IPS-NIHi7 (cell line): ENCODE results near the gene CLRN1.

Experiments used
- DNase-seq: peaks from one replicate; pipeline ENCODE4 v3.0.0; 2012; ENCODE audit warnings: mixed read lengths; ENCODE audit errors: extremely low spot score

CLRN1 gene

DNA sequence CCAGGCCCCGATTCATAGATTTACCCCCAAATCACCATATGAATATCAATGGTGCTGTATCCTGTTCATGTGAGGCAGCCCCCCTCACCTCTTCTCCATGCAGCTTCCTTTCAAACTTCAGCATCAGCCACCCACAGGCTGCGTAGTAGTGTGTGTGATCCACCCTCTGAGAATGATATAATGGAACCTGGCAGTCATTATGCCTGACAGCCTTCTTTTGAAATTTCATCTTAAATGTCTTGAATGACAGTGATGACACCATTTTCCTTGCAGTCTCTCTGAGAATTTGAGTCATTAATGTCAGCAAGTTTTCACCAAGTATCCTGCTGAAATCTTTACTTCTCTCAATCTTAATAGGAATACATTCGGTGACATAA, 3.5 kb upstream of the CLRN1 start:
- no peak for DNase-seq

DNA sequence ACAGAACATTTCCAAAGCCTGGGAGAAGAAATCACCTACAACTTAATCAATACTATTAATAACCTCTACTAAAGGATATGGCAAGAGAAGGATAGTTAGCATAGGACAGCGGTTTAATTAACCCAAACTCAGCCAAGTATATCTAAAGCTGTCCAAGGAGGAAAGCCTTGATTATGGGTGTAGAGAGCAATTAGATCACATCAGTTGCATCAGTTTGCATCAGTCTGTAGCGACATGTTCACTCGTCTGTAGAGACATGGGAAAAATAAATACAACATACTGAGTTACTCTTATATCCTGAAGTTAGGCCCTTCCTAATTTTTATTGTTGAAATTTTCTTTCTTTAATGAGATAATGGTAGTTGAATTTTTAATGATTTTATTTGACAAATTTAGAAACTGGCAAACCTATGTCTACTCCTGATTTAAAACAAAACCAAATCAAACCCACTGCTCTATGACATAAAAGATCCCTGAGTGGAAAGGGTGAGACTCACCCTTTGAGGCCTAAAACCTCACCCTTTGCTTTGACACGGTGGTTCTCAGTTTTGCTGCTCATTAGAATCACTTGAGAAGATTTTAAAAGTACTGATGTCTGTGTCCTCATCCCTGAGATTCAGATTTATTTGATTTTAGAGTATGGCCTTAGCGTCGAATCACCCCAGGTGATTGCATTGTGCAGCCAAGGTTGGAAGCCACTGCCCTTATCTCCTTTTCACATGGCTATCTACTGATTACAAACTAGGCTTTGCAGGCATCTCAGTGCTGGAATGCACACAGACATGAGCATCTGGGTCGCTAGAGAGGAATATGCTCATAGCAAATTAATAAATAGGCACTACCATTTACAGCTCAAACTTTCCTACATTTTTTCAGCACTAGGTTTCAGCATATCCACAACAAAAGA, 2.8 kb upstream of the CLRN1 start:
- no peak for DNase-seq

DNA sequence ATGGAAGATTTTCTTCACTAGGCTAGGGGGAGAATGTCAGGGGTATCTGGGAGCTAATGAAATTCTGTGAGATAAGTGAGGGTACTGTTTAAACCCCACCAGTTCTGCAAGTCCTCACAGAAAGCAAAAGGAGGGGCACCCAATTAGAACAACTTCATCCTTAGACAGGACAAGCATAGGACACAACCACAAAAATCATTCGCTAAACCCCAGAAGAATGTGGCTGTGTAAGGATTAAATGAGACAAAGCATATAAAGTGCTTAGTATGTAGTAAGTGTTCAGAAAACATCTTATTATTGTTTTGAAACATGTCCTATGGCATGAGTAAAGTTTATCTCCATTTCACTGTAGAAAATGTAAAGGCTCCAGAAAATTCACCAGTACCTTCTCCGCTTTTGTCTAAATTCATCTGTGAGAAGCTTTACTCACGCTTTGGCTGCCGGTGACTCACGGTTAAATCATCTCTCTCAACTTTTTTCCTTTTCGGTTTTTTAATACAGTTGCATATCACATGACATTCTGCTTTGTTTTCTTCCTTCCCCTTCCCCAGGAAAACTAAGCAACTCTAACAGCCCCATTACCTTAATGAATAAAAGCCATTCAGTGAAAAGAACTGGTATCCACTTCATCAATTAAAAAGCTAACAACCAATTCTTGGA, 1.7 kb downstream of the CLRN1 start:
- DNase-seq = no peak

DNA sequence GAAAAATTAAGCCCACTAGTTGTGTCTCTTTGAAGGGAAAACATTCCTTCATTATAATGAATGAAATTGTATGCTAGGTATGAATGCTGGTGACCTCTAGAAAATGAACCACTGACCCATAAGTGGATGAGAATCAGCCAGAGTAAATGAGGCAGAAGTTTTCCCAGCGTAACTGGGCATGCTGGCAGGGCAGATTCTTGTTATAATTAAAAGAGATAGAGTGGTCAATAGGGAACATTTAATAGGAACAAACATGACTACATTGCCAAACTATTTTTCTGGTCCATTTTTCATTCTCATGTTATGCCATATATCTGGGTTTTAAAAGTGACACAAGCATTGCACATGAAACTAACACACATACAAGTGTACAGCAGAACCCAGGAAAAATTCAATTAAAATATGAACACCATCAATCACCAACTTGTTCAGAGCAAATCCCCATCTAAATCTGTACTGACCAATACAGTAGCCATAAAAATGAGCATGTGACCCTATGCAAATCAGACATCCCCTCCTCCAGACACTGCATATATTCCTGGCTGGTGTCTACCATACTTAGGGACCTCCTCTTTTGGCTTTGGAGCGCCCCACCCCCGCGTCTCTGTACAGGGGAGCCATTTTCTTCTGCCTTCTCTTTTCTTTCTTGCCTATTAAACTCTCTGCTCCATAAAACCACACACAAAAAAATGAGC, 4.0 kb downstream of the CLRN1 start:
- DNase-seq = no peak

DNA sequence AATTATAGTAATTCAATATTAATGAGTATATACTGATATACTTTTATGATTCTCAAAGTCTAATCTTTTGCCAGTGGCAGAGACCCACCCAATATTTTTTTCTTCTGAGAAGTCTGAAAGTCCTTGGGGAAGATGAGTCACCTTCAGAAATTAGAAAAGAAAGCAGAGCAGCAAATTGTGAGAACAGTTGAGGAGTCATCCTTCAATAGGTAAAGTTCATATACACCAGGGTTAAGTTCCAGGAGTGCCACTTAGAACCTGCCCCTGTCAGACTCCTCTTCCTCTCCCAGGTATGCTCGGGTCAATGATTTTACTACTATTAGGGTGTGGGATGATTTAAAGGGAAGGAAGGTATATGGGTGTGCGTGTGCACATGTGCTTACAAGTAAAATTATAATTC, 7.1 kb downstream of the CLRN1 start:
- DNase-seq = no peak

DNA sequence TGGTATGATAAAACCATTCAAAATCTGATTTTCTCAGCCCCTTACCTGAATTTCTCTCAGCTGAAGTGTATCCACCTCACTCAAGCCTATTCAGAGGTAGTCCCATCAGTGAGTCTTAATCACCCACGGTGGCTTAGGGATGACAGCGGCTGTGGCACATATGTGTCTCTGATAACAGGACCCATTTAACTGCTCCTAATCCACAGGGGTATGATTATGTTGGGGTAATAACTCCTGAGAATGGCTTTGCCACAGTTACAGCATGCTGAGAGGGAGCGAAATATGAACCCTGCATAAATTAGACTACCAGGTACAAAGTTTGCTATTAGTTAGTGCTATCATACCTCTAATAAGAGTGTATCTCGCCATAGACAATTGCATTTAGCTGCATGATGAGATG, 10.6 kb downstream of the CLRN1 start:
- DNase-seq = no peak

DNA sequence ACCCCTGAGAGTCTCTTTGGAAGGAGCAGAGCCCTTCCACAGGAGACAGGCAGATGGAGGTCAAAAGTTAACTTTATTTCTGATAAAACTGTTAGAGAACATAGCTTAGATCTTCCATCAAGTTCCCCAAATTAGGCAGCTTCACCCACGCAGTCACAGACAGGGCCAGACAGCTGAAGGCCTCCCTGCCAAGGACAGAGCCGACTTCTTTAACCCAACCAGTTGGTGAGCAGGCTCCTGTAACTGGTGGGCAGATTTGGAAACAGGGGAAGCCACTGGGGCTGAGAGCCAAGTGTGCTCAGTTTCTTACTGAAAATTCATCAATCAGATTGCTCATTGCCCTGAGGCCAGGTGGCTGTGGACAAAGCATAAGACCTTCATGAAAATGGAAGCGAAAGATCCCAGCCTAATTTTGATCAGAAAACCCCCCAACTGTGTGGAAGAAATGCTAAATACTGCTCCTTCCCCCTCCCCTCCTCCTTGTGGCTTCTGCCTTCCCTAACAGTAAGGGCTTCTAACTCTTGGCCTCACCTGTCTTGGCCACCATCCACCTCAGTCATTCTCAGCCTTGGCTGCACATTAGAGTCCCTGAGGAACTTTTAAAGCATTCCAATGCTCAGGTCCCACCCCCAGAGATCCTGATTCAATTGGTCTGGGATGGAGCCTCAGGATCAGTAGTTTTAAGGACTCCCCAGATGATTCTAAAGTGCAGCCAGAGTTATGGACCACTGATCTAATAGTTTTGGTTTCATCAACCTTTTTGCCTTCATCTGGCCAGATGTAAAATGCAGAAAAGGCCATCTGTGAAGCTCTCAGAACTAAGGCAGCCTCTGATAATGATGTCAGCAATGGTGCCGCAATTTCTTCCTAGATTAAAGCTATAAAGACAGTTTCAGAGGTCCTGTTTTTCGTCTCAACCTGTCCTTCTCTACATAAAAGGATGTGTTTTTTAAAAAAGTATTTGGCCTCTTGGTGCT, 11.5 kb downstream of the CLRN1 start:
- DNase-seq = no peak

DNA sequence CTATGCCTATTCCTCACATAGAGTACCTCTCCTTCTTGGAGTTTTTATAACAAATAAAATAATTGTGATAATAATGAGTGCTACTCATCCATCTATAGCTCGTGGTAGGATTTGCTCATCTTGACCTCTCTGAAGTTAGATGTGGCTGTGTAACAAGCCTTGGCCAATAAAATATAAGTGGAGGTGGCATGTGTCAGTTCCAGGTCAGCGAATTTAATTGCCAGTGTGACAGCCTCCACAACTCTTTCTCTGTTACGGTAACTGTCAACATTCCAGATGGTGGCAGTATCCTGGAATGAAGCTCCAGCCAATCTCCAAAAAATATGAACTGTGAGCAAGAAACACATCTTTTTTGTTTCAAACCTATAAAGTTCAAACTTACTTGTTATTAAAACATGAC, 13.8 kb downstream of the CLRN1 start:
- no peak for DNase-seq

DNA sequence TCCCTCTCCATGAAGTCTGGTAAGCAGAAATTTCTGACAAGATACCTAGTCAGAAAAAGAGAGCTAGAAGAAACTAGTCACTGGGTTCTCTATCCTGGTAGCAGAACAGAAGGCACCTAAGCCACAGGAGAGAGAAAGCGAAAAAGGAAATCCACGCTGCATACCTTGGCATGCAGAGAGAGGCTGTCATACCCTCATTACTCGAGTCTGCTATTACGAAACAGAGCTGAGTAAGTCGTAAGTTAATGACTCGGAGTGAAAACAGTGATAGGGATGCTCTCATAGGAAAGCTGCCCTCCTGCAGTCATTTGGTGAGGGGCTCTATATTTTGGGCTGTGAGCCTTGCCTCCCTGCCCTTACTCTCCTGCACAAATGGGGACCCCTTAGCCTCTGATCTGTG, 16.2 kb downstream of the CLRN1 start:
- DNase-seq = no peak

DNA sequence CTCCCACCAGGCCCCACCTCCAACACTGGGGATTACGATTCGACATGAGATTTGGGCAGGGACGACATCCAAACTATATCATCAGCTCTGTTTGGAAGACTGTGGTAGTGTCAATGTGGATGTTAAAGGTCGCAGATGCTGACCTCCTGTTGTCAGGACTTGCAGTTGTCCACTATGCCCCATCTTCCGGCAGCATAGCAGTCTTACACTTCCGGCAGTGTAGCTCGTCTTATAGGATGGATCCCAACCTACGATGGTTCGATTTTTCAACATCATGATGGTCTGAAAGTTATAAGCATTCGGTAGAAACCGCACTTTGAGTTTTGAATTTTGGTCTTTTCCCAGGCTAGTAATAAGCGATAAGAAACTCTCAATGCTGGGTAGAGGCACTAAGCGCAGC, 20.6 kb downstream of the CLRN1 start:
- DNase-seq = no peak

DNA sequence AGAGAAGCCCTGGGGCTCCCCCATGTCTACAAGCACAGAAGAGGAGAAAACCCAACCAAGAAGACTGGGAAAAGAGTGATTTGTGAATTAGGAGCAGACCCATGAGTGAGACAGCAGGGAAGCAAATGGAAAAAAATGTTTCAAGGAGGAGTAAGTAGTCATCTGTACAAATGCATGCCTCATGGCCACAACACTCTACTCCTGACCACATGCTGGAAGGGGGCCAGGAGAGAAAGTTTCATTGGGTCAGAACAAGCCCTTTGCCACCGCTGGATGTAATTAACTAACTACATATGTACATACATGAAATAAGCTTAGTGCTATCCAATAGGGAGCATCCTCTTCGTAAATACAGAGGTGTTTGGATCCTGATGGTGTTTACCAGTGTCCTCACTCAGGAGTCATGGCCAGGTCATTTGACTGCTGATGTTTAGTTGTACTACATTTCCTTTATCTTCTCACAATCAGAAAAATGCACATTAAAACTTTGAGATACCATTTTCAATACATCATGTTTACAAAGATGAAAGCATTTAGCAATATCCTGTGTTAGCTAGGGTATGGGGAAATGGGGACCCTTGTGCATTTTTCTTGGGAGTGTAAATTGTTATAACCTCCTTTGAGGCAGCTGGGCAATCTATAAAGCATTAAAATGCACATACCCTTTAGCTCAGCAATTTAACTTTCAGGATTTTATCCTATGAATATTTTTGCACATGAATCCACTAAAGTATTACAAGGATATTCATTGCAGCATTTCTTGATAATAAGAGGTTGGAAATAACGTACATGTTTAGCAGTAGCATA, 27.1 kb downstream of the CLRN1 start:
- no peak for DNase-seq

DNA sequence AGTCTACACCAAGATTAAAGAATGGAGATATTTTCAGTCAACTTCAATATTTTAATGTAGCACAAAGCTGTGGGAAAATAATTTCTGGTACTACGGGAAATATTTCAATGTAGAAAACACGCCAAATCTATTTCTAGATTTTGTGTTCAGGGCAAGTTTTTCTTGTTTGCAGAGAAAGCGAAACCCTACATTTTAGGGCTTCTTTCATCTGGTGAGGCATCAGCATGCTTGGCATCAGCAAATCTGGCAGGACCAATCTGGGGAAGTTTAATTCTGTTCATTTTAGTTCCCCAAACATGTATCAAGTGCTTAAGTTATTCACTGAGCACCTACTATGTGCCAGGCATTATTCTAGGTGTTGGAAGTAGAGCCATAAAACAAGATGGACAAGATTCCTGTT, 30.3 kb downstream of the CLRN1 start:
- no peak for DNase-seq

DNA sequence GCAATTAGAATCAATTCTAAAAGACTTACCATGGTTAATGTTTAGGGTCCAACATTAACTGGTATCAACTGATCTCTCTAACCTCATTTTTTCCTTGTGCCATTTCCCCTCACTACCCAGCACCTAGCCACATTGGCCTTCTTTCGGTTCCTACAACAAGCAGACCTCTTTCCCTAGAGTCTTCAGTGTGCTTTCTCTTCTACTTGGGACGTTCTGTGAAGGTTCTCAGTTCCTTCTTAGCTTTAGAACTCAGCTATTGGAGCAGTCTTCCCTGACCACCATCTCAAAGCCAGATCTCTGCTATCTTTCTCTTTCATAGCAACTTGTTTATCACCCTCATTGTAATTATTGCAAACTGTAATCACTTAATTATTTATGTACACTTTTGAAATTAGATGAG, 35.8 kb downstream of the CLRN1 start:
- no peak for DNase-seq

DNA sequence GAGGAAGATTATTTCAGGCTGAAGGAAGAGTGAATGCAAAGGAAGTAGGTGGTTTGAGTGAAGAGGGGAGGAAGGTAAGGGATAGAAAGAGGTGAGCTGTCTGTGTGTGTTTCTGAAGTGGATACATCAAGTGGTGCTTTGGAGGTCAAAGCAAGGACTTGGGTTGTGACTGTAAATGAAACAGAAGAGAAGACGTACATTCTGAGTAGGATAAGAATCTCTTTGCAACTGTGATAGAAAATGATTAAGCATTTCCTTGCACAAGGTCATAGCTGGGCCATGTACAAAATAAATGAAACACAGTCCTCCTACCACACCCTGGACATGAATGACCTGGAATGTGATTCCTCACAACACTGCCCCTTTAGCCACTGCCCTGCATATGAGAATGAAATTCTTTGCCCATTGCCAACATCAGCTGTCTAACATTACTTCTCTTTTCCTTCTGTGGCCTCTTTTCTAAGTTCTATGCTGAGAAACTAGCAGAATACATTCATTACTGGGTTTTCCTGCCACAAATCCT, 39.0 kb downstream of the CLRN1 start:
- DNase-seq = no peak

DNA sequence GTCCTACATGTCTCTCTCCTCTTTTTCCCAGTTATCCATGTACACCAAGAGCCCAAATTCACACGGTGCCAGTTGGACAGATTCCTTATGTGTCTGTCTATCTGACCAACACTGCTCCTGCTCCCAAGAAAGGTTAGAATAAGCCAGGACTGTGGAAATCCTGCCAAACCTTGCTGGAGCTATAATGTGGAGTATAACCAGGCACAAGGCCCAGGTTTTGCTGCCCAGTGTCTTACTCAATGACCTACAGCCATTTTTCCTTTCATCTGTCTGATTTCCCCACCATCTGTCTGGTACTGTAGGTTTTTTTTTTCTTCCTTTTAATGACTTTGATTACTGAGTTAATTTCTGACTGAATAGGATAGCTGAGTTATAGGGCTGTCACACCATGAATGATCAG, 40.8 kb downstream of the CLRN1 start:
- no peak for DNase-seq

DNA sequence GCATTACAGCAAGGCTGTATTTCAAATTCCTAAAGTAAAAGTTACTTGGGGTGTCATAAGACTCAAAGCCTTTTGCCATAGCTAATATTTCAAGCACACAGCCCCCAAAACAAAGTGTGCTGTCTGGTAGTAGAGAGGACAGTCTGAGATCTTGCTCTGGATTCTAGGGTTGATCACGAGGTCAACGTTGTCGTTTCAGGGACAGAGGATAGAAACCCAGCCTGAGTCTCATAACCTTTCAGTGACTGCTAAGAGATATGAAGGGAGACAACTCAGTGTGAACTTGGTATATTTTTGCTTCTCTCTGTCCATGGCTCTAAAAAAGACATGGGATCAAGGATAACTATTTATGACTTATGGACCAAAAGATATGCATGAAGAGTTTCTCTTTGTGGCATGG, 41.7 kb downstream of the CLRN1 start:
- DNase-seq = no peak

DNA sequence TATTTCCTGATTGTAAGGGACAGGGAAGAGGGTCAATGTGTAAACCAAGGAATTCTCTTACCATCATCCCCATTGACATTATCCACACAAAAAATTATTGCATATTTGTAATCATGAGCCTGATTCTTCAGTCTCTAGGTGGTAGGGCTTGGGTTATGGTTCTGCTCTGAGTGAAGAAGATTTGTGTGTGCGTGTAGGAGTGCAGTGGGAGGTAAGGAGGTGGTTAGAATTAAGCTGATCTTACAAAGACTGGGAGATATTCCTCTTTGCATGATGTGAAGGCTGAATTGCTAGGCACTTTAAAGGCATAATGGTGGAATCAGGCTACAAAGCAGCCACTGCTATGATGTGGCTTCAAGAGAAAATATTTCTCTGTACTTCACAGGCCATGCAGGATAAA, 44.3 kb downstream of the CLRN1 start:
- no peak for DNase-seq

DNA sequence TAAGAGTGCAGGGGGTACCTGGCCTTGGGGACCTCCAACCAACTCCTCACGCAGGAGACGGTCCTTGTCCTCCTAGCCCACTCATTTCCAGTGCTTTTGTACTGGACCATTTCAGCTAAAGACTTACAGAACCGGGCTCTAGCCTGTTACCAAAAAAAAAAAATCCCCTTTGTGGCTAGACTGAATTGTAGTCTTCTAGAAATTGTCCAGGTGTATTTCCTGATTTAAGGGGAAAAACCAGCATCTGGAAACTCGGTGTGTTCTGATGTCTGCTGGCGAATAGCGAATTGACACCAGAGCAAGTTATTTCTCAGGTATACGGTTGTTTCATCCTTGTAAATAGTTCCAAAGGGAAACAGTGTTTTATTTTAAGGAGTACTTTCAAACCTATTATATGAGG, 46.2 kb downstream of the CLRN1 start:
- DNase-seq = no peak

DNA sequence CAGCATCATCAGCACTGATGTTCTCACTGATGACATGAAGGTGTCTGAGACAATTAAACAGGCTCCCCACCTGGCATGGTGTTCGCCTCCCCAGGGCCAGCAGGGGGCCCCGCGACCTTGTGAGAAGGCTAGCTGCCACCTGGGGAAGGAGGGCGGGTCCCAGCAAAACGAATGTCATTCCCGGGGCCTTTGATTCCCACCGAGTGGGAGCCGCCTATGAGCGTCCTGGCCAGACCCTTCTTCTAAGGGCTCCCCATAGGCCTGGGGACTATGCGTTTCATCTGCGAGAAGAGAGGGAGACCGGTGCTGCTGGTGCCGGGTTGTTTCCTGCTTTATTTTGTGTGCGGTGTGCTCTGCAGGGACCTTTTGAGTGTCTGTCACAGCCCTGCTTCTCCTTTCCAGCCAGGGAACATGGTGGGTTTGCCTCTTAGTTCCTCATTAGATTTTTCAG, 46.8 kb downstream of the CLRN1 start:
- peak; percentile 88 for DNase-seq

DNA sequence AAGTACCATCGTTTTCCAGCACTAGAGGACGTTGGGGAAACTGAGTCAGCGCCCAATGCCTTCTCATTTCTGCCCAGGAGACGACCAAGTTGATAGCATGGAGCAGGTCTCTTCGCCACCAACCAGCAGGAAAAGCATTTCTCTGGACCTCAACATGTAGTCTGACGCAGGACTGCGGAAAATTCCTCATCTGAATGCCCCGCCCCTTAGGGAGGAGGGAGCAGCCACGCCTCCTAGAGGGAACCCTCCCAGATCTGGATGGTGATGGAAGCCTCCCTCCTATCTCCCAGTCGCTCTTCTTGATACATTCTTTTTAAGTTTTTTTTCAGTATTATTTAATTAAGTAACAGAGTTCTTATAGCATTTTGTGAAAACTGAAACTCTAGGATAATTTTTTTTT, 49.9 kb downstream of the CLRN1 start:
- DNase-seq = peak; percentile 75
